Epithelial cell of proximal tubule (primary cell): ENCODE data around the gene THOC6. TPM values are rescaled to one million over a fixed set of nuclear protein-coding genes. Genes with fewer than 3 reads are reported as not detected.
A peak's percentile ranks its signal among the peaks of the same experiment; 100 is the strongest.

Source experiments
- DNase-seq: peaks from one replicate; pipeline ENCODE4 v3.0.0-alpha.2; 2011; ENCODE audit warnings: low read depth
- H3K4me3 ChIP-seq: 2 replicates; pipeline ENCODE4 v1.5.1; 2011; ENCODE audit warnings: low read depth, mild to moderate bottlenecking, low read length
- CTCF ChIP-seq: conservative IDR thresholded peaks from 2 replicates; pipeline ENCODE4 v1.5.1; 2012; ENCODE audit warnings: low read depth, mild to moderate bottlenecking, low read length
- total RNA-seq: library from RNA; depleted of rRNA; stranded (reverse); fragments of >200 nt; gene quantifications from 2 replicates; pipeline ENCODE4 v1.2.3, GENCODE V29; 2015

Gene THOC6
- total RNA-seq, 1 donor from 2014 or later, result 19.0 TPM

GRCh38 chr16:3014971-3015370 is 8.9 kb upstream of the THOC6 start:
- no peak for DNase-seq
- H3K4me3 ChIP-seq, result no peak overlapping the region
- TF ChIP-seq CTCF, result no peak

- no peak for TF ChIP-seq CTCF
- DNase-seq, result no peak
- no peak overlapping the region for H3K4me3 ChIP-seq
Observed at GRCh38 chr16:3015865-3016521, 7.8 kb upstream of the THOC6 start.

GRCh38 chr16:3017344-3017743 is 6.5 kb upstream of the THOC6 start:
- no peak for DNase-seq
- no peak for TF ChIP-seq CTCF
- H3K4me3 ChIP-seq, result no peak overlapping the region

- no peak within 1 kb of the TSS for H3K4me3 ChIP-seq
- no peak for DNase-seq
- peak; percentile 43 for TF ChIP-seq CTCF
Observed at GRCh38 chr16:3017794-3018506, 5.9 kb upstream of the THOC6 start, which contains the start of gene CLDN6. Gene CLDN6, minus strand, starts transcription at chr16:3018183. Its CDS starts 2,162 bp downstream, at chr16:3016021.

GRCh38 chr16:3019594-3020246 is 4.1 kb upstream of the THOC6 start:
- no peak for TF ChIP-seq CTCF
- no peak for DNase-seq
- peak overlapping the region; percentile 96 for H3K4me3 ChIP-seq

GRCh38 chr16:3020247-3020603 is 3.6 kb upstream of the THOC6 start, which contains the start of gene TNFRSF12A:
Gene TNFRSF12A, plus strand, starts transcription at chr16:3020368. Its CDS starts 30 bp downstream, at chr16:3020398.
- DNase-seq, result no peak
- peak within 1 kb of the TSS; percentile 96 for H3K4me3 ChIP-seq
- no peak for TF ChIP-seq CTCF
